ENCODE results near the gene ZDHHC11B. TPM values are rescaled to one million over a fixed set of nuclear protein-coding genes. Genes with fewer than 3 reads are reported as not detected.
A peak's percentile ranks its signal among the peaks of the same experiment; 100 is the strongest.
"Not testable (repeated sequence)": the region's sequence is repeated elsewhere in the genome, so short reads cannot be mapped to it uniquely, and the experiment has no call there.

The ZDHHC11B gene
- total and polyA plus RNA-seq, 2 of the 13 experiments (the other 11 are each of a cell fraction or from before 2014, with no cell fraction given): 0.11 to 0.12 TPM

DNA sequence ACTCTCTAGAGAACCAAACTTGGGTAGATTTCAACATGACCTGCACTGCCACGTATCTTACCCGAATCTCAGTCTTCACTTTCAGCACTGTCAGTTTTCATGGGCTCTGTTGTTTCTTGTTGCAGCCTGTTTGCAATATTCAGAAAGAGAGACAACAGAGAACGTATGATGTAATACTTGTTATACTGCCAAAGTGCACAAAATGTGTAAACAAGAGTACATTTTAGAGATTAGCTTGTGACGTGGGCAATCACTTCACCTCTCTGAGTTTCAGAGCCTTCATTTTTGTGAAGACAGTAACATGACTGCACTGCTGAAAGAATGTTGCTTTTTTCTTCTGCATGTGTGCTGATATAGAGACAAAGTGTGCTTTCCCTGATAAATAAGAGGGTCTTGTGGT, 67.8 kb downstream of the ZDHHC11B start:
- FAIRE-seq; ATAC-seq; H3K4me2 ChIP-seq (ENCODE audit: low read depth, low read length); H4K20me1 ChIP-seq (ENCODE audit: insufficient read depth, low read length); H3K9ac ChIP-seq (ENCODE audit: insufficient read depth, low read depth, low read length); BruUV-seq (replicated peaks); H2AFZ ChIP-seq (ENCODE audit: low read length); H3K4me3 ChIP-seq (replicated peaks in 1 of 3; ENCODE audit: insufficient read depth in 1 of 3, low read depth in 2 of 3, low read length in 3 of 3); H3K4me1 ChIP-seq (ENCODE audit: insufficient read depth, low read length); H3K27me3 ChIP-seq (ENCODE audit: control insufficient read depth in 1 of 2, insufficient read depth in 2 of 2, low read length in 2 of 2); H3K27ac ChIP-seq (ENCODE audit: extremely low read length, insufficient read depth, low read length); H3K9me3 ChIP-seq (ENCODE audit: low read length); DNase-seq (ENCODE audit: low spot score); CTCF ChIA-PET (ENCODE audit: low intra/inter-chr PET ratio, low total read pairs); intact Hi-C loops (cut with micrococcal nuclease; ENCODE audit: unreplicated experiment); H3K79me2 ChIP-seq (ENCODE audit: insufficient read depth, low read length); H3K36me3 ChIP-seq (replicated peaks in 1 of 2; ENCODE audit: control insufficient read depth in 1 of 2, insufficient read depth in 2 of 2, low read length in 2 of 2); POLR2A ChIA-PET; TF ChIP-seq ATF7 (CRISPR knock-in tag; IDR thresholded peaks at IDR 0.05); FOXA1 (IDR thresholded peaks at IDR 0.05); FOXP1 (IDR thresholded peaks at IDR 0.05): not testable (repeated sequence)
- in situ Hi-C loops (cut with HindIII; ENCODE audit: extremely low pct_ligation_motif_present, low pct_unique_long_range_greater_than_20kb): loop anchor here (5.0 kb wide), 1 partner anchor 81 kb away; no protein-coding TSS in a partner anchor
- TF ChIP-seq CEBPB (IDR thresholded peaks at IDR 0.05; ENCODE audit: borderline replicate concordance, low read depth, low read length) (peak; percentile 57; the same call in 1 of the 2 replicates), ATF7 (IDR thresholded peaks at IDR 0.05) (peak; percentile 36; the same call in 1 of the 2 replicates), FOXA1 (CRISPR knock-in tag; IDR thresholded peaks at IDR 0.05) (0 out of 2 replicates have a peak, but pooled peaks have one; percentile 21), FOXP1 (CRISPR knock-in tag; IDR thresholded peaks at IDR 0.05) (0 out of 2 replicates have a peak, but pooled peaks have one; percentile 41), FOXA3 (CRISPR knock-in tag; IDR thresholded peaks at IDR 0.05) (peak; percentile 61; the same call in 1 of the 2 replicates), GATAD2A (CRISPR knock-in tag; IDR thresholded peaks at IDR 0.05) (peak; percentile 36; the same call in 1 of the 2 replicates), ZBTB21 (CRISPR knock-in tag; IDR thresholded peaks at IDR 0.05) (0 out of 2 replicates have a peak, but pooled peaks have one; percentile 28), CREB1 (IDR thresholded peaks at IDR 0.05) (peak; percentile 66), CREB1 (CRISPR knock-in tag; IDR thresholded peaks at IDR 0.05) (peak; percentile 31; the same call in 1 of the 2 replicates)
- TF ChIP-seq, protein P1, sequence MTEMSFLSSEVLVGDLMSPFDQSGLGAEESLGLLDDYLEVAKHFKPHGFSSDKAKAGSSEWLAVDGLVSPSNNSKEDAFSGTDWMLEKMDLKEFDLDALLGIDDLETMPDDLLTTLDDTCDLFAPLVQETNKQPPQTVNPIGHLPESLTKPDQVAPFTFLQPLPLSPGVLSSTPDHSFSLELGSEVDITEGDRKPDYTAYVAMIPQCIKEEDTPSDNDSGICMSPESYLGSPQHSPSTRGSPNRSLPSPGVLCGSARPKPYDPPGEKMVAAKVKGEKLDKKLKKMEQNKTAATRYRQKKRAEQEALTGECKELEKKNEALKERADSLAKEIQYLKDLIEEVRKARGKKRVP (CRISPR knock-in tag; IDR thresholded peaks at IDR 0.05): peak in 1 of 2 experiments; percentile 73; a peak in 2 of 4 replicates
- WGBS (ENCODE audit: low lambda C conversion rate): 2% methylated on average over 4 of the region's 4 CpGs
